Measurements from ENCODE around the gene BABAM1.

BABAM1 gene

GRCh38 chr19:17255150-17255621, 12.1 kb upstream of the BABAM1 start:
- H3K79me2 ChIP-seq (ENCODE audit: insufficient read depth, low read length) = no peaks in the 10 kb centered on the region
- H3K4me2 ChIP-seq (ENCODE audit: low read depth, low read length, poor library complexity, severe bottlenecking) = no peak overlapping the region
- no peak overlapping the region for H3K4me3 ChIP-seq (ENCODE audit: low read length, poor library complexity, severe bottlenecking)
- no peaks in the 10 kb centered on the region for H3K4me1 ChIP-seq (ENCODE audit: insufficient read depth, low read length, poor library complexity, severe bottlenecking)
- no peaks in the 10 kb centered on the region for H3F3A ChIP-seq (ENCODE audit: low read depth)
- no peaks in the 10 kb centered on the region for H3K36me3 ChIP-seq (ENCODE audit: insufficient read depth, low read length)
- no peak for TF ChIP-seq EZH2phosphoT487 (IDR thresholded peaks at IDR 0.05; ENCODE audit: borderline replicate concordance)
- TF ChIP-seq, protein P1, sequence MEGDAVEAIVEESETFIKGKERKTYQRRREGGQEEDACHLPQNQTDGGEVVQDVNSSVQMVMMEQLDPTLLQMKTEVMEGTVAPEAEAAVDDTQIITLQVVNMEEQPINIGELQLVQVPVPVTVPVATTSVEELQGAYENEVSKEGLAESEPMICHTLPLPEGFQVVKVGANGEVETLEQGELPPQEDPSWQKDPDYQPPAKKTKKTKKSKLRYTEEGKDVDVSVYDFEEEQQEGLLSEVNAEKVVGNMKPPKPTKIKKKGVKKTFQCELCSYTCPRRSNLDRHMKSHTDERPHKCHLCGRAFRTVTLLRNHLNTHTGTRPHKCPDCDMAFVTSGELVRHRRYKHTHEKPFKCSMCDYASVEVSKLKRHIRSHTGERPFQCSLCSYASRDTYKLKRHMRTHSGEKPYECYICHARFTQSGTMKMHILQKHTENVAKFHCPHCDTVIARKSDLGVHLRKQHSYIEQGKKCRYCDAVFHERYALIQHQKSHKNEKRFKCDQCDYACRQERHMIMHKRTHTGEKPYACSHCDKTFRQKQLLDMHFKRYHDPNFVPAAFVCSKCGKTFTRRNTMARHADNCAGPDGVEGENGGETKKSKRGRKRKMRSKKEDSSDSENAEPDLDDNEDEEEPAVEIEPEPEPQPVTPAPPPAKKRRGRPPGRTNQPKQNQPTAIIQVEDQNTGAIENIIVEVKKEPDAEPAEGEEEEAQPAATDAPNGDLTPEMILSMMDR (conservative IDR thresholded peaks at IDR 0.05; ENCODE audit: low read length) = no peak
- H3K9me2 ChIP-seq (replicated peaks; ENCODE audit: low read depth, low read length) = no peaks in the 10 kb centered on the region
- H3K9me3 ChIP-seq (ENCODE audit: insufficient read depth, low read depth, low read length) = peaks cover 4% of the 10 kb centered on the region; the same call in 1 of the 2 replicates
- no peaks in the 10 kb centered on the region for H3K27me3 ChIP-seq (ENCODE audit: insufficient read depth, low read length, poor library complexity, severe bottlenecking)
- no peak overlapping the region for H3K9ac ChIP-seq (ENCODE audit: low read depth, low read length, poor library complexity, severe bottlenecking)
- H2AFZ ChIP-seq (ENCODE audit: low read length) = no peak overlapping the region
- no peaks in the 10 kb centered on the region for H4K20me1 ChIP-seq (ENCODE audit: insufficient read depth, low read length, poor library complexity, severe bottlenecking)

DNA sequence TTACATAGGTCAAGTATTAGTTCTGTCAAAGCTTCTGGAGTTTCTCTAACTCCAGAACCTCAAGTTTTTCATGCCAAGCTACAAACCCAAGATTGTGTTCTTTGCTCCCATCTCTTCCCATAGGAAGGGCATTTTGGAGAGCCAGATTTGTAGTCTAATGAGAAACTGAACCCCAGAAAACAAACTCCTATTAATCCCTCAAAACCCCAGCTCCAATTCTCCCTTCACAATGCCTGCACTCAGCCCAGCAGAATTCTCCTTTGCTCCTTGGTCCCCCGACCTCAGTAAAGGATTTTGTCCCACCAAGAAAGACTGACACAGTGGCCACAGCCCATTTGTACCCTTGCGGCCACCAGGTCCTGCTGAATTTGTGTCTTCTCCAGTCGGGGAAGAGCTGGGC, 11.1 kb upstream of the BABAM1 start:
- Histone ChIP-seq H3F3A (ENCODE audit: low read depth) (no peaks in the 10 kb centered on the region), H3K4me3 (ENCODE audit: low read length, poor library complexity, severe bottlenecking) (no peak overlapping the region), H3K79me2 (ENCODE audit: insufficient read depth, low read length) (no peaks in the 10 kb centered on the region), H2AFZ (ENCODE audit: low read length) (no peak overlapping the region), H3K4me1 (ENCODE audit: insufficient read depth, low read length, poor library complexity, severe bottlenecking) (no peaks in the 10 kb centered on the region), H3K27me3 (ENCODE audit: insufficient read depth, low read length, poor library complexity, severe bottlenecking) (no peaks in the 10 kb centered on the region), H3K9ac (ENCODE audit: low read depth, low read length, poor library complexity, severe bottlenecking) (no peak overlapping the region), H3K9me2 (replicated peaks; ENCODE audit: low read depth, low read length) (no peaks in the 10 kb centered on the region), H3K9me3 (ENCODE audit: insufficient read depth, low read depth, low read length) (peaks cover 4% of the 10 kb centered on the region; the same call in 1 of the 2 replicates), H4K20me1 (ENCODE audit: insufficient read depth, low read length, poor library complexity, severe bottlenecking) (no peaks in the 10 kb centered on the region), H3K4me2 (ENCODE audit: low read depth, low read length, poor library complexity, severe bottlenecking) (no peak overlapping the region), H3K36me3 (ENCODE audit: insufficient read depth, low read length) (no peaks in the 10 kb centered on the region)
- TF ChIP-seq EZH2phosphoT487 (IDR thresholded peaks at IDR 0.05; ENCODE audit: borderline replicate concordance) = no peak
- TF ChIP-seq, protein P1 (conservative IDR thresholded peaks at IDR 0.05; ENCODE audit: low read length) = no peak

DNA sequence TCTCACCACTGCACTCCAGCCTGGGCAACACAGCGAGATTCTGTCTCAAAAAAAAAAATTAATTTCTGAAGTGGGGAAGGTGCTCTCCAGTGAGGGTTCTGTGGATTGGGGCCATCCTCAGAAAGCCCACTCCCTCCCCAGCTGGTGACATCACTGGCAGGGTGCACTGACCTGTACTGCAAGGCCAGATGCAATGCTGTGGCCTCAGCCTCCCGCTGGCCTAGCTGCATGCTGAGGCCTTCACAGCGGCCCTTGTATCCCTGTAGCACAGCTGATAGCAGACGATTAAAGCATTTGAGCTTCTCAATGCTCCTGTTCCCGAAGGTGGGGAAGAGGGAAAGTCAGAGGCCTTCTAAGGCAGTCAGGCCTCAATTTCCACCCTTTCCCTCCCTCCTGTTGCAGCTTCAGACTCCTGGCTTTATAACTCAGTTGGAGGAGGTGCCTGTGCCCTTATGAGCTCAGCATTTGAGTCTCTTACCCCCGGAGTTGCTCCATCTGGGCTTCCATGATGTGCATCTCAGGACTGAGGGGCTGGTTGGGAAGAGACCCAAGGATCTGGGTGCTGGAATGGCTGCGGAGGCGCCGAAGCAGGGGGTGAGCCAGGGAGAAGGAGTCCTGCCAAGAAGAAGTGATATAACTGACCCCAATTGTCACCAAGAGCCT, 8.0 kb upstream of the BABAM1 start:
- Histone ChIP-seq H3K9ac (ENCODE audit: low read depth, low read length, poor library complexity, severe bottlenecking) (no peak overlapping the region), H2AFZ (ENCODE audit: low read length) (no peak overlapping the region), H3K4me1 (ENCODE audit: insufficient read depth, low read length, poor library complexity, severe bottlenecking) (no peaks in the 10 kb centered on the region), H3K79me2 (ENCODE audit: insufficient read depth, low read length) (no peaks in the 10 kb centered on the region), H3K4me3 (ENCODE audit: low read length, poor library complexity, severe bottlenecking) (no peak overlapping the region), H4K20me1 (ENCODE audit: insufficient read depth, low read length, poor library complexity, severe bottlenecking) (no peaks in the 10 kb centered on the region), H3K9me3 (ENCODE audit: insufficient read depth, low read depth, low read length) (peaks cover 4% of the 10 kb centered on the region; the same call in 1 of the 2 replicates), H3F3A (ENCODE audit: low read depth) (no peaks in the 10 kb centered on the region), H3K4me2 (ENCODE audit: low read depth, low read length, poor library complexity, severe bottlenecking) (no peak overlapping the region), H3K27me3 (ENCODE audit: insufficient read depth, low read length, poor library complexity, severe bottlenecking) (no peaks in the 10 kb centered on the region), H3K9me2 (replicated peaks; ENCODE audit: low read depth, low read length) (no peaks in the 10 kb centered on the region), H3K36me3 (ENCODE audit: insufficient read depth, low read length) (no peaks in the 10 kb centered on the region)
- TF ChIP-seq, protein P1 (conservative IDR thresholded peaks at IDR 0.05; ENCODE audit: low read length) = no peak
- no peak for TF ChIP-seq EZH2phosphoT487 (IDR thresholded peaks at IDR 0.05; ENCODE audit: borderline replicate concordance)

All from Loucy (cell line).